ENCODE results near the gene CLMN. TPM values are rescaled to one million over a fixed set of nuclear protein-coding genes. Genes with fewer than 3 reads are reported as not detected.

The CLMN gene
- total and polyA plus RNA-seq, 9 of the 15 experiments (the other 6 are each of a cell fraction or from before 2014, with no cell fraction given), result 0.01 to 0.18 (median 0.07) TPM; not detected in 4

GRCh38 chr14:95196268-95196667, 123.4 kb downstream of the CLMN start:
- Histone ChIP-seq H3K4me3 (no peak overlapping the region), H3K9ac (ENCODE audit: insufficient read depth in 1 of 2, low read depth in 2 of 2, low read length in 2 of 2) (no peak overlapping the region), H3K36me3 (ENCODE audit: control insufficient read depth, insufficient read depth, low read length) (no peaks in the 10 kb centered on the region), H3K27me3 (ENCODE audit: control insufficient read depth in 2 of 2, insufficient read depth in 2 of 2, low read length in 2 of 2) (peaks cover 3 to 22% of the 10 kb centered on the region in 2 experiments; a peak in 3 of 5 replicates), H3K9me3 (replicated peaks; ENCODE audit: control insufficient read depth, insufficient read depth, low read depth, low read length) (no peaks in the 10 kb centered on the region), H4K20me1 (replicated peaks; ENCODE audit: control insufficient read depth, insufficient read depth, low read length) (no peaks in the 10 kb centered on the region), H3K9me1 (ENCODE audit: control insufficient read depth, insufficient read depth, low read length) (no peaks in the 10 kb centered on the region), H3K27ac (ENCODE audit: extremely low read depth, low read depth, low read length) (no peak overlapping the region), H3K4me2 (ENCODE audit: insufficient read depth, low read length) (no peak overlapping the region), H3K79me2 (ENCODE audit: control insufficient read depth, insufficient read depth, low read length) (no peaks in the 10 kb centered on the region), H2AFZ (ENCODE audit: low read depth, low read length) (no peak overlapping the region), H3K4me1 (replicated peaks in 1 of 2; ENCODE audit: control insufficient read depth in 2 of 2, insufficient read depth in 2 of 2, low read length in 2 of 2) (no peaks in the 10 kb centered on the region)
- ATAC-seq (peak; percentile 88), FAIRE-seq (peak; percentile 85), DNase-seq (ENCODE audit: extremely low read depth in 1 of 4, low spot score in 3 of 4) (peak; percentile 31 to 48 (median 36))
- intact Hi-C loops (cut with micrococcal nuclease), result loop anchor here (1.0 to 10.0 kb wide), 2 partner anchors 101 to 507 kb away; no protein-coding TSS in a partner anchor
- ChIA-PET CTCF (ENCODE audit: low intra/inter-chr PET ratio) (interaction anchor here (0.8 kb wide), 1 partner anchor 507 kb away, joined by 4 read pairs; no protein-coding TSS in a partner anchor), POLR2A (no interaction called here)
- 0% methylated on average over 5 of the region's 5 CpGs for WGBS (ENCODE audit: insufficient coverage, low coverage, missing lambda C conversion rate)
- BruUV-seq (replicated peaks), result no TSS peak
- in situ Hi-C loops (cut with MboI), result no loop called here
- TF ChIP-seq NKRF (IDR thresholded peaks at IDR 0.05; ENCODE audit: borderline replicate concordance), result no peak
- peak; percentile 39 to 58 (median 40); a peak in 4 of 6 replicates for TF ChIP-seq CTCF (IDR thresholded peaks at IDR 0.05 in 2 of 3, conservative IDR thresholded peaks at IDR 0.05 in 1 of 3; ENCODE audit: insufficient read depth in 2 of 3, low read depth in 1 of 3, low read length in 3 of 3)
- peak; percentile 33; the same call in 1 of the 2 replicates for TF ChIP-seq REST (IDR thresholded peaks at IDR 0.05; ENCODE audit: borderline replicate concordance)
- no peak for TF ChIP-seq REST (CRISPR knock-in tag; IDR thresholded peaks at IDR 0.05; ENCODE audit: low read depth)
- TF ChIP-seq LEF1 (IDR thresholded peaks at IDR 0.05), result no peak
- TF ChIP-seq NR0B1 (IDR thresholded peaks at IDR 0.05; ENCODE audit: partially characterized antibody), result no peak
- TF ChIP-seq CBFB (CRISPR knock-in tag; IDR thresholded peaks at IDR 0.05), result no peak
- no peak for TF ChIP-seq ZNF583 (CRISPR knock-in tag; IDR thresholded peaks at IDR 0.05)
- no peak for TF ChIP-seq NRF1 (conservative IDR thresholded peaks at IDR 0.05 in 1 of 2, IDR thresholded peaks at IDR 0.05 in 1 of 2)

All from K562 (cell line).